ENCODE measurements around the gene MROH8. TPM values are rescaled to one million over a fixed set of nuclear protein-coding genes. Genes with fewer than 3 reads are reported as not detected.

MROH8 gene
- total and polyA plus RNA-seq, 2 of the 13 experiments (the other 11 are each of a cell fraction or from before 2014, with no cell fraction given) = 2.6 to 5.5 TPM

DNA sequence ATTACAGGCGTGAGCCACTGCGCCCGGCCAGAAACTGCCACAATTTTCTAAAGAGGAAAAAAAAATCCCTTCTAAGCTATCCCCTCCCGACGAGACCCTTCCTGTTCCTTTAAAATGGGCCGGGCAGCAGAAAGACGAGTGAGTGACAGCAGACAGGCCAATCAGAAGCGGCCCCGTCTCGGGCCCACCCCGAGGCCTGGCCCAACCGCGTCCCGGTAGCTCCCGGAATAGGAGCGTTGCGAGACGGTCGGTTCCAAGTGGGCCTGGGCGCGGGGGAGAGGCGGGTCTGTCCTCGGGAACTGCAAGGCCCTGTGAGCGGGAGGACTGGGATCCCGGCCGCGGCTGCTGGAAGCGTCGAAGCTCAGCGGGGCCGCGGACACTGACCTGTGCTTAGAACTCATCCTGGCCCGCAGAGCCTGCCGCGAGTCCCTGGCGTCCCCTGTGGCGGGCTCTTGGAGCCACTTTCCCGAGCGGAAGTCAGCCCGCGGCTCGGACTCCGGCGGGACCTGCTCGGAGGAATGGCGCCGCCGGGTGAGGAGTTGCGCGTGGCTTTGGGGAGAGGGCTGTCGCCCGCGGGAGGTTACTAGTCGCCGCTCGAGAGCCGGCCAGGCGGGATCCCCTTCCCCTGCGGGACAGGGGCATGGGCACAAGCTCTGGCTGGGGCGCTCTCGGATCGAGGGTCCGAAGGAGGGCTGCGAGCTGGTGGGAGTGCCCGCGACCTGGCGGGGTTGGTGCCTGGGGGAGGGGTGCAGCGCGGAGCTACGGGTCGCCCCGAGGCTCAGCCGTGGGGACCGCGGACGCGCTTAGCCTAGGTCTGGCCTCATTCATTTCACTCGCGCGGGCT, at the start of gene MROH8, which contains the start of gene RPN2 (continued):
- no peak; the same call in 1 of the 2 replicates for TF ChIP-seq SMAD9 (CRISPR knock-in tag; IDR thresholded peaks at IDR 0.05)
- 0 out of 2 replicates have a peak, but pooled peaks have one; percentile 75 for TF ChIP-seq MLLT10 (CRISPR knock-in tag; IDR thresholded peaks at IDR 0.05)
- TF ChIP-seq, protein P1, sequence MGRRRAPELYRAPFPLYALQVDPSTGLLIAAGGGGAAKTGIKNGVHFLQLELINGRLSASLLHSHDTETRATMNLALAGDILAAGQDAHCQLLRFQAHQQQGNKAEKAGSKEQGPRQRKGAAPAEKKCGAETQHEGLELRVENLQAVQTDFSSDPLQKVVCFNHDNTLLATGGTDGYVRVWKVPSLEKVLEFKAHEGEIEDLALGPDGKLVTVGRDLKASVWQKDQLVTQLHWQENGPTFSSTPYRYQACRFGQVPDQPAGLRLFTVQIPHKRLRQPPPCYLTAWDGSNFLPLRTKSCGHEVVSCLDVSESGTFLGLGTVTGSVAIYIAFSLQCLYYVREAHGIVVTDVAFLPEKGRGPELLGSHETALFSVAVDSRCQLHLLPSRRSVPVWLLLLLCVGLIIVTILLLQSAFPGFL (CRISPR knock-in tag; IDR thresholded peaks at IDR 0.05) = peak; percentile 68
- TF ChIP-seq MBD4 (IDR thresholded peaks at IDR 0.05; ENCODE audit: borderline replicate concordance, low read length) = no peak
- 0 out of 2 replicates have a peak, but pooled peaks have one; percentile 52 for TF ChIP-seq ZNF720 (CRISPR knock-in tag; IDR thresholded peaks at IDR 0.05)
- 0 out of 2 replicates have a peak, but pooled peaks have one; percentile 35 for TF ChIP-seq ZNF138 (CRISPR knock-in tag; IDR thresholded peaks at IDR 0.05; ENCODE audit: low read depth)
- TF ChIP-seq ZNF136 (CRISPR knock-in tag; IDR thresholded peaks at IDR 0.05; ENCODE audit: low read depth) = 0 out of 2 replicates have a peak, but pooled peaks have one; percentile 53
- TF ChIP-seq, protein P2, sequence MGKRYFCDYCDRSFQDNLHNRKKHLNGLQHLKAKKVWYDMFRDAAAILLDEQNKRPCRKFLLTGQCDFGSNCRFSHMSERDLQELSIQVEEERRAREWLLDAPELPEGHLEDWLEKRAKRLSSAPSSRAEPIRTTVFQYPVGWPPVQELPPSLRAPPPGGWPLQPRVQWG (CRISPR knock-in tag; IDR thresholded peaks at IDR 0.05; ENCODE audit: borderline replicate concordance, low read depth) = 0 out of 2 replicates have a peak, but pooled peaks have one; percentile 17
- no peak for TF ChIP-seq ZSCAN22 (CRISPR knock-in tag; IDR thresholded peaks at IDR 0.05)
- peak; percentile 92 for TF ChIP-seq CC2D1A (CRISPR knock-in tag; IDR thresholded peaks at IDR 0.05)
- peak; percentile 84; the same call in 1 of the 2 replicates for TF ChIP-seq ZNF468 (CRISPR knock-in tag; IDR thresholded peaks at IDR 0.05)
- peak; percentile 91 for TF ChIP-seq ZNF747 (CRISPR knock-in tag; IDR thresholded peaks at IDR 0.05; ENCODE audit: borderline replicate concordance)
- TF ChIP-seq TCF7 (IDR thresholded peaks at IDR 0.05; ENCODE audit: low read depth) = no peak
- peak; percentile 25; the same call in 1 of the 2 replicates for TF ChIP-seq SOX5 (CRISPR knock-in tag; IDR thresholded peaks at IDR 0.05; ENCODE audit: borderline replicate concordance)
- TF ChIP-seq, protein P3, sequence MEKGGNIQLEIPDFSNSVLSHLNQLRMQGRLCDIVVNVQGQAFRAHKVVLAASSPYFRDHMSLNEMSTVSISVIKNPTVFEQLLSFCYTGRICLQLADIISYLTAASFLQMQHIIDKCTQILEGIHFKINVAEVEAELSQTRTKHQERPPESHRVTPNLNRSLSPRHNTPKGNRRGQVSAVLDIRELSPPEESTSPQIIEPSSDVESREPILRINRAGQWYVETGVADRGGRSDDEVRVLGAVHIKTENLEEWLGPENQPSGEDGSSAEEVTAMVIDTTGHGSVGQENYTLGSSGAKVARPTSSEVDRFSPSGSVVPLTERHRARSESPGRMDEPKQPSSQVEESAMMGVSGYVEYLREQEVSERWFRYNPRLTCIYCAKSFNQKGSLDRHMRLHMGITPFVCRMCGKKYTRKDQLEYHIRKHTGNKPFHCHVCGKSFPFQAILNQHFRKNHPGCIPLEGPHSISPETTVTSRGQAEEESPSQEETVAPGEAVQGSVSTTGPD (CRISPR knock-in tag; IDR thresholded peaks at IDR 0.05) = no peak
- TF ChIP-seq, protein P4, sequence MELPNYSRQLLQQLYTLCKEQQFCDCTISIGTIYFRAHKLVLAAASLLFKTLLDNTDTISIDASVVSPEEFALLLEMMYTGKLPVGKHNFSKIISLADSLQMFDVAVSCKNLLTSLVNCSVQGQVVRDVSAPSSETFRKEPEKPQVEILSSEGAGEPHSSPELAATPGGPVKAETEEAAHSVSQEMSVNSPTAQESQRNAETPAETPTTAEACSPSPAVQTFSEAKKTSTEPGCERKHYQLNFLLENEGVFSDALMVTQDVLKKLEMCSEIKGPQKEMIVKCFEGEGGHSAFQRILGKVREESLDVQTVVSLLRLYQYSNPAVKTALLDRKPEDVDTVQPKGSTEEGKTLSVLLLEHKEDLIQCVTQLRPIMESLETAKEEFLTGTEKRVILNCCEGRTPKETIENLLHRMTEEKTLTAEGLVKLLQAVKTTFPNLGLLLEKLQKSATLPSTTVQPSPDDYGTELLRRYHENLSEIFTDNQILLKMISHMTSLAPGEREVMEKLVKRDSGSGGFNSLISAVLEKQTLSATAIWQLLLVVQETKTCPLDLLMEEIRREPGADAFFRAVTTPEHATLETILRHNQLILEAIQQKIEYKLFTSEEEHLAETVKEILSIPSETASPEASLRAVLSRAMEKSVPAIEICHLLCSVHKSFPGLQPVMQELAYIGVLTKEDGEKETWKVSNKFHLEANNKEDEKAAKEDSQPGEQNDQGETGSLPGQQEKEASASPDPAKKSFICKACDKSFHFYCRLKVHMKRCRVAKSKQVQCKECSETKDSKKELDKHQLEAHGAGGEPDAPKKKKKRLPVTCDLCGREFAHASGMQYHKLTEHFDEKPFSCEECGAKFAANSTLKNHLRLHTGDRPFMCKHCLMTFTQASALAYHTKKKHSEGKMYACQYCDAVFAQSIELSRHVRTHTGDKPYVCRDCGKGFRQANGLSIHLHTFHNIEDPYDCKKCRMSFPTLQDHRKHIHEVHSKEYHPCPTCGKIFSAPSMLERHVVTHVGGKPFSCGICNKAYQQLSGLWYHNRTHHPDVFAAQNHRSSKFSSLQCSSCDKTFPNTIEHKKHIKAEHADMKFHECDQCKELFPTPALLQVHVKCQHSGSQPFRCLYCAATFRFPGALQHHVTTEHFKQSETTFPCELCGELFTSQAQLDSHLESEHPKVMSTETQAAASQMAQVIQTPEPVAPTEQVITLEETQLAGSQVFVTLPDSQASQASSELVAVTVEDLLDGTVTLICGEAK (IDR thresholded peaks at IDR 0.05) = no peak
- TF ChIP-seq, protein P4 (CRISPR knock-in tag; IDR thresholded peaks at IDR 0.05) = peak; percentile 89

All from HepG2 (cell line).